Mucosa of stomach (tissue), 1 donor: ENCODE data around the gene TTC3.
"Not testable (repeated sequence)": the region's sequence is repeated elsewhere in the genome, so short reads cannot be mapped to it uniquely, and the experiment has no call there.

ENCODE experiments used
- H3K27me3 ChIP-seq: one replicate; pipeline ENCODE4 v1.7.0; 2013; ENCODE audit warnings: mild to moderate bottlenecking, low read length; ENCODE audit not compliant: control insufficient read depth, insufficient read depth
- H3K36me3 ChIP-seq: one replicate; pipeline ENCODE4 v1.7.0; 2013; ENCODE audit warnings: low read length; ENCODE audit not compliant: control insufficient read depth, insufficient read depth
- H3K4me1 ChIP-seq: one replicate; pipeline ENCODE4 v1.7.0; 2013; ENCODE audit warnings: mild to moderate bottlenecking, low read length; ENCODE audit not compliant: control insufficient read depth, insufficient read depth
- H3K4me3 ChIP-seq: one replicate; pipeline ENCODE4 v1.7.0; 2013; ENCODE audit warnings: low read length
- H3K9ac ChIP-seq: one replicate; pipeline ENCODE4 v1.7.0; 2013; ENCODE audit warnings: mild to moderate bottlenecking, low read length, moderate library complexity
- H3K9me3 ChIP-seq: one replicate; pipeline ENCODE4 v1.7.0; 2013; ENCODE audit warnings: mild to moderate bottlenecking, low read length, moderate library complexity; ENCODE audit not compliant: control insufficient read depth
- donor health status: Pancreatic carcinoma.

The TTC3 gene

GRCh38 chr21:37043818-37044217 lies 29.2 kb upstream of the TTC3 start:
- H3K9ac ChIP-seq, result no peak overlapping the region
- peaks cover 14% of the 10 kb centered on the region for H3K4me1 ChIP-seq
- no peaks in the 10 kb centered on the region for H3K36me3 ChIP-seq
- no peaks in the 10 kb centered on the region for H3K27me3 ChIP-seq
- H3K4me3 ChIP-seq, result no peak overlapping the region
- H3K9me3 ChIP-seq, result no peaks in the 10 kb centered on the region

DNA sequence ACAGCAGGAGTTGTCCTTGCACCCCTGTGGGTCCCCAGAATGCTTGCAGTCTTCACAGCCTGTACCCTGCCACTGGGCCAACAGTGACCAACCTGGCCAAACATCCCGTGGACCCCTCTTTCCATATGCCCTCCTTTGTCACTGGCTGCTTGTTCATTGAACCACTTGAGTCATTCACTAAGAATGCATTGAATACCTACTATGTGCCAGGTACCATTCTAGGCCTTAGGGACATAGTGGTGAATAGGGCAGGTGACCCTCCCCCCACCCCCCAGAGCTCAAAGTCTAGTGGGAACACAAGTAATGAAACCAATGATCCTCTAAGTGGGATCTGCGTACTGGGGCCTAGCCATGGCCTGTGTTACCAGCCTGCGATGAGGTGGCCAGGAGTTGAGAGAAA lies 28.4 kb upstream of the TTC3 start:
- Histone ChIP-seq H3K9ac (no peak overlapping the region), H3K36me3 (no peaks in the 10 kb centered on the region), H3K27me3 (no peaks in the 10 kb centered on the region), H3K4me3 (no peak overlapping the region), H3K4me1 (peaks cover 14% of the 10 kb centered on the region), H3K9me3 (no peaks in the 10 kb centered on the region)

- Histone ChIP-seq H3K9me3 (no peaks in the 10 kb centered on the region), H3K27me3 (no peaks in the 10 kb centered on the region), H3K4me3 (no peak overlapping the region), H3K9ac (no peak overlapping the region), H3K4me1 (peaks cover 14% of the 10 kb centered on the region), H3K36me3 (no peaks in the 10 kb centered on the region)
Observed at GRCh38 chr21:37045149-37045548, 27.9 kb upstream of the TTC3 start.

DNA sequence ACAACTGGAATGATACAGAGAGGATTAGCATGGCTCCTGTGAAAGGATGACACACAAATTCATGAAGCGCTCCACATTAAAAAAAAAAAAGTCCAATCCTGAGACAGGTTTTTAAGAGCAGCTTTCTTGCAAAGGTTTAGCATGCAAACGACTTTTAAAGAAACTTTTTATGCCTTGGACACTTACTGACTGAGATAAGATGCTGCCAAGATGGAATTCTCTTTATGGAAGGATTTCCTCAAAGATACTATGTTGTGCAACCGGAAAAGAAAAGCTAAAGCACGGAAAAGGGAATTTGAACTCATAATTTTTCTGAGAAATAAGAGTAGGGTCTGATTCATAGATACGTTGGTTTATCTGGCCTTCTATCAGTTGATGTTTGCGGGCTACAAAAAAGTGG lies 27.5 kb upstream of the TTC3 start:
- Histone ChIP-seq H3K9ac (no peak overlapping the region), H3K9me3 (no peaks in the 10 kb centered on the region), H3K4me1 (peaks cover 14% of the 10 kb centered on the region), H3K36me3 (no peaks in the 10 kb centered on the region), H3K4me3 (no peak overlapping the region), H3K27me3 (no peaks in the 10 kb centered on the region)

- no peaks in the 10 kb centered on the region for H3K9me3 ChIP-seq
- H3K9ac ChIP-seq, result no peak overlapping the region
- H3K4me1 ChIP-seq, result peaks cover 14% of the 10 kb centered on the region
- no peaks in the 10 kb centered on the region for H3K27me3 ChIP-seq
- H3K36me3 ChIP-seq, result no peaks in the 10 kb centered on the region
- no peak overlapping the region for H3K4me3 ChIP-seq
Observed at GRCh38 chr21:37047079-37047478, 26.0 kb upstream of the TTC3 start.

DNA sequence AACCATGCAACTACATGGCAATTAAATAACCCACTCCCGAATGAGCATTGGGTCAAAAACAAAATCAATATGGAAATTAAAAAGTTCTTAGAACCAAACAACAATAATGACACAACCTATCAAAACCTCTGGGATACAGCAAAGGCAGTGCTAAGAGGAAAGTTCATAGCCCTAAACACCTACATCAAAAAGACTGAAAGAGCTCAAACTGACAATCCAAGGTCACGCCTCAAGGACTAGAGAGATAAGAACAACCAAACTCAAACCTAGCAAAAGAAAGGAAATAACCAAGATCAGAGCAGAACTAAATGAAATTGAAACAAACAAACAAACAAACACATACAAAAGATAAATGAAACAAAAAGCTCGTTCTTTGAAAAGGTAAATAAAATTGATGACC lies 23.3 kb upstream of the TTC3 start:
- H3K9me3 ChIP-seq, H3K36me3 ChIP-seq, H3K4me3 ChIP-seq, H3K9ac ChIP-seq, H3K27me3 ChIP-seq: not testable (repeated sequence)
- peaks cover 14% of the 10 kb centered on the region for H3K4me1 ChIP-seq

GRCh38 chr21:37055271-37055855 lies 17.7 kb upstream of the TTC3 start:
- peaks cover 4% of the 10 kb centered on the region for H3K4me1 ChIP-seq
- no peaks in the 10 kb centered on the region for H3K27me3 ChIP-seq
- no peak overlapping the region for H3K4me3 ChIP-seq
- no peaks in the 10 kb centered on the region for H3K9me3 ChIP-seq
- no peaks in the 10 kb centered on the region for H3K36me3 ChIP-seq
- no peak overlapping the region for H3K9ac ChIP-seq

DNA sequence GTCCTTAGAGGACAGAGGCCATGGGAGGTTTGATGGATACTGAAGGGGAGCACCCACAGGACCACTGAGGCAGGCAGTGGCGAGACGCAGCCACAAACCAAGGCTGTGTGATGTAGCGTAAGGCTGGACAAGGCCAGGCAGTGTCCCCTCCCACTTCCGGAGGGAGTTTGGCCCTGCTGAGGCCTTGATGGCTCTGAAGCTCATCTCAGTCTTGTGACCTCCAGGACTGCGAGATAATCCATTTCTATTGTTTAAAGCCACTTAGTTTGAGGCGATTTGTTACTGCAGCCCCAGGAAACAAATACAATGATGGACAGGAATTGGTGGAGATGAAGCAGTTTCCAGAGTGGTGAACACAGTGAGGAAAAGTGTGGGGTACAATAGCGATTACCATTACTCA lies 15.4 kb upstream of the TTC3 start:
- no peak overlapping the region for H3K4me3 ChIP-seq
- H3K36me3 ChIP-seq, result no peaks in the 10 kb centered on the region
- H3K9me3 ChIP-seq, result no peaks in the 10 kb centered on the region
- H3K9ac ChIP-seq, result no peak overlapping the region
- no peaks in the 10 kb centered on the region for H3K27me3 ChIP-seq
- H3K4me1 ChIP-seq, result peaks cover 8% of the 10 kb centered on the region

DNA sequence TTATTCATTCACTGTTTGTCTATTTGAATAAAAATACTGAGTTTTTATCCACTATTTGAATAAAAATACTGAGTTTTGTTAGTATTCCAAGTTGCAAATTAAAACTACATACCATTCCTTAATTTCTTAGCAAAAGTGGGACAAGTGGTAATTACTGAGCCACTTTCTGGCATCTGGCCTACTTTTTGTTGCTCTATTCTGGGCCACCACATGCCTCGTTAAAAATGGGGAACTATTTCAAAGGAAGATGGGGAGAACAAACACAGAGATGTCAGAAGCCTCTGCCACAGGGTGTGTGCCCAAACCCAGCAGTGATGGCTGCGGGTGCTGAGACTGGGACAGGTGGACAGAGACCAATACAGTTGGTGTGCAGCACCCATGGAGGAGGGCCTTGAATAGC lies 14.8 kb upstream of the TTC3 start:
- Histone ChIP-seq H3K27me3 (no peaks in the 10 kb centered on the region), H3K9me3 (no peaks in the 10 kb centered on the region), H3K9ac (no peak overlapping the region), H3K36me3 (no peaks in the 10 kb centered on the region), H3K4me1 (peaks cover 8% of the 10 kb centered on the region), H3K4me3 (no peak overlapping the region)

DNA sequence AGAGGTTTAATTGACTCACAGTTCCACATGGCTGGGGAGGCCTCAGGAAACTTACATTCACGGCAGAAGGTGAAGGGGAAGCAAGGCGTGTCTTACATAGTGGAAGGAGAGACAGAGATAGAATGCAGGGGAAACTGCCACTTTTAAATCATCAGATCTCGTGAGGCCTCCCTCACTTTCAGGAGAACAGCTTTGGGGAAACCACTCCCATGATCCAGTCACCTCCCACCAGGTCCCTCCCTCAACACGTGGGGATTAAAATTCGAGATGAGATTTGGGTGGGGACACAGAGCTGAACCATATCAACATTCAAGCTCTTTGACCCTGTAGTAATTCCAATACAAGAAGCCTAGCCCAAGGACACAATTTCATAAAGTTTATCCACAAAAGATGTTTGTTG lies 13.9 kb upstream of the TTC3 start:
- no peaks in the 10 kb centered on the region for H3K9me3 ChIP-seq

GRCh38 chr21:37060296-37060695 lies 12.8 kb upstream of the TTC3 start:
- Histone ChIP-seq H3K9me3 (no peaks in the 10 kb centered on the region), H3K9ac (no peak overlapping the region), H3K27me3 (no peaks in the 10 kb centered on the region), H3K36me3 (no peaks in the 10 kb centered on the region), H3K4me3 (no peak overlapping the region), H3K4me1 (peaks cover 8% of the 10 kb centered on the region)

More for the DNA sequence above, 13.9 kb upstream of the TTC3 start:
- no peak overlapping the region for H3K9ac ChIP-seq
- H3K4me1 ChIP-seq, result peaks cover 8% of the 10 kb centered on the region
- no peaks in the 10 kb centered on the region for H3K36me3 ChIP-seq
- no peaks in the 10 kb centered on the region for H3K27me3 ChIP-seq
- H3K4me3 ChIP-seq, result no peak overlapping the region

DNA sequence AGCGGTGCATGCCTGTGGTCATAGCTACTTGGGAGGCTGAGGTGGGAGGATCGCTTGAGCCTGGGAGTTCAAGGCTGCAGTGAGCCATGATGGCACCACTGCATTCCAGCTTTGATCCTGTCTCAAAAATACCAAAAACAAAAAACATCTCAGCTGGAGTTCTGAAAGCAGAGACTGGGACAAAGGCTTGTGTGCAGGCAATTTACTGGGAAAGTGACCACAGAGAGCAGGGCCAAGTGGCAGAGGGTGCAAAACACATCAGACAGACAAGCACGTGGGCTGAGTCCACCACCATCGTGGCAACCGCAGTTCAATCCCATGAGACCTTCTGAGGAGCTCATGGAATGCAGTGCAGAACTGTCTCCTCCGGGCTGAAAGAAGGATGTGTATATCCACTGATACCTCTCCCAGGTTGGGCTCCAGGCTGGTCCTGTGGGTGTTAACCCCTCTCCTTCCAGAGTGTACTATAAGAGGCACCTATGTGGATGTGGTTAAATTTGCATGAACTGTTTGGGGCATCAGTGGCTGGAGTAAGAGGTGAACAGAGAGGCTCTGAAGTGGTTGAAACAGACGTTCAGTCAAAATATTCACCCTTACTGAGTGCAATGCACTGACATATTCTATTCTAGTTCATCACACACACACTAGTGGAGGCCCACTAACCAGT lies 11.0 kb upstream of the TTC3 start:
- Histone ChIP-seq H3K9me3 (no peaks in the 10 kb centered on the region), H3K27me3 (no peaks in the 10 kb centered on the region), H3K4me1 (peaks cover 8% of the 10 kb centered on the region), H3K4me3 (no peak overlapping the region), H3K36me3 (no peaks in the 10 kb centered on the region), H3K9ac (no peak overlapping the region)

GRCh38 chr21:37062593-37062935 lies 10.5 kb upstream of the TTC3 start:
- H3K9me3 ChIP-seq, result no peaks in the 10 kb centered on the region
- H3K27me3 ChIP-seq, result no peaks in the 10 kb centered on the region
- H3K9ac ChIP-seq, result no peak overlapping the region
- no peak overlapping the region for H3K4me3 ChIP-seq
- H3K4me1 ChIP-seq, result peaks cover 8% of the 10 kb centered on the region
- no peaks in the 10 kb centered on the region for H3K36me3 ChIP-seq
